A549 (cell line): ENCODE measurements around the gene CNTN4.

Source experiments
- BHLHE40 ChIP-seq: IDR thresholded peaks from 2 replicates; pipeline ENCODE4 v1.6.1; 2012; ENCODE audit warnings: low read depth, low read length, inconsistent platforms
- CBX2 ChIP-seq: fragments of 200-600 bp; sonication (generic); IDR thresholded peaks from 2 replicates; pipeline ENCODE4 v1.6.1; 2016; ENCODE audit warnings: low read depth, mild to moderate bottlenecking, borderline replicate concordance
- CTCF ChIP-seq: fragments of >200 bp; sonication (Bioruptor Twin); formaldehyde crosslinking; IDR thresholded peaks from 3 replicates; pipeline ENCODE4 v1.5.1; 2016
- EP300 ChIP-seq, 2 experiments: fragments of >200 bp; sonication (Bioruptor Twin); formaldehyde crosslinking; IDR thresholded peaks; 2 replicates in 1 of 2; 3 replicates in 1 of 2; pipeline ENCODE4 v1.6.1; 2016 to 2017
- ESRRA ChIP-seq: fragments of 150-350 bp; IDR thresholded peaks from 2 replicates; pipeline ENCODE4 v1.6.1; 2014; ENCODE audit warnings: mild to moderate bottlenecking, low read length, borderline replicate concordance
- JUNB ChIP-seq: fragments of >200 bp; sonication (Bioruptor Twin); formaldehyde crosslinking; IDR thresholded peaks from 2 replicates; pipeline ENCODE4 v1.6.1; 2016
- KDM5A ChIP-seq: fragments of 200-600 bp; sonication (generic); IDR thresholded peaks from 2 replicates; pipeline ENCODE4 v1.6.1; 2016; ENCODE audit warnings: antibody characterized with exemption, mild to moderate bottlenecking
- POLR2A ChIP-seq: IDR thresholded peaks from 2 replicates; pipeline ENCODE4 v1.6.1; 2012; ENCODE audit warnings: mild to moderate bottlenecking, low read length
- RAD21 ChIP-seq, 2 experiments: fragments of >200 bp in 1 of 2; sonication (Bioruptor Twin) in 1 of 2; formaldehyde crosslinking in 1 of 2; IDR thresholded peaks in 1 of 2; conservative IDR thresholded peaks in 1 of 2; 2 replicates in 1 of 2; 3 replicates in 1 of 2; pipeline ENCODE4 v1.6.1; 2012 to 2018; ENCODE audit warnings: inconsistent platforms in 1 of 2
- TF ChIP-seq, protein P1 (sequence below): fragments of 200-600 bp; sonication (generic); IDR thresholded peaks from 2 replicates; pipeline ENCODE4 v1.6.1; 2016; ENCODE audit warnings: antibody characterized with exemption, mild to moderate bottlenecking, moderate library complexity

- TF ChIP-seq RAD21 (conservative IDR thresholded peaks at IDR 0.05 in 1 of 2, IDR thresholded peaks at IDR 0.05 in 1 of 2) (no peak), KDM5A (no peak), POLR2A (no peak), JUNB (no peak), ESRRA (no peak), CTCF (no peak), BHLHE40 (no peak), EP300 (IDR thresholded peaks at IDR 0.05) (no peak), CBX2 (no peak)
- TF ChIP-seq, protein P1, sequence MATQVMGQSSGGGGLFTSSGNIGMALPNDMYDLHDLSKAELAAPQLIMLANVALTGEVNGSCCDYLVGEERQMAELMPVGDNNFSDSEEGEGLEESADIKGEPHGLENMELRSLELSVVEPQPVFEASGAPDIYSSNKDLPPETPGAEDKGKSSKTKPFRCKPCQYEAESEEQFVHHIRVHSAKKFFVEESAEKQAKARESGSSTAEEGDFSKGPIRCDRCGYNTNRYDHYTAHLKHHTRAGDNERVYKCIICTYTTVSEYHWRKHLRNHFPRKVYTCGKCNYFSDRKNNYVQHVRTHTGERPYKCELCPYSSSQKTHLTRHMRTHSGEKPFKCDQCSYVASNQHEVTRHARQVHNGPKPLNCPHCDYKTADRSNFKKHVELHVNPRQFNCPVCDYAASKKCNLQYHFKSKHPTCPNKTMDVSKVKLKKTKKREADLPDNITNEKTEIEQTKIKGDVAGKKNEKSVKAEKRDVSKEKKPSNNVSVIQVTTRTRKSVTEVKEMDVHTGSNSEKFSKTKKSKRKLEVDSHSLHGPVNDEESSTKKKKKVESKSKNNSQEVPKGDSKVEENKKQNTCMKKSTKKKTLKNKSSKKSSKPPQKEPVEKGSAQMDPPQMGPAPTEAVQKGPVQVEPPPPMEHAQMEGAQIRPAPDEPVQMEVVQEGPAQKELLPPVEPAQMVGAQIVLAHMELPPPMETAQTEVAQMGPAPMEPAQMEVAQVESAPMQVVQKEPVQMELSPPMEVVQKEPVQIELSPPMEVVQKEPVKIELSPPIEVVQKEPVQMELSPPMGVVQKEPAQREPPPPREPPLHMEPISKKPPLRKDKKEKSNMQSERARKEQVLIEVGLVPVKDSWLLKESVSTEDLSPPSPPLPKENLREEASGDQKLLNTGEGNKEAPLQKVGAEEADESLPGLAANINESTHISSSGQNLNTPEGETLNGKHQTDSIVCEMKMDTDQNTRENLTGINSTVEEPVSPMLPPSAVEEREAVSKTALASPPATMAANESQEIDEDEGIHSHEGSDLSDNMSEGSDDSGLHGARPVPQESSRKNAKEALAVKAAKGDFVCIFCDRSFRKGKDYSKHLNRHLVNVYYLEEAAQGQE: no peak
Observed at GRCh38 chr3:2099028-2099671, 484 bp downstream of the CNTN4 start.
